Fibroblast of the aortic adventitia (primary cell): Measurements from ENCODE around the gene NCK2. TPM values are rescaled to one million over a fixed set of nuclear protein-coding genes. Genes with fewer than 3 reads are reported as not detected.

Experiments
- DNase-seq: peaks from one replicate; pipeline ENCODE4 v3.0.0-alpha.2; 2010; ENCODE audit warnings: low read depth
- H3K4me3 ChIP-seq: 2 replicates; pipeline ENCODE4 v1.5.1; 2011; ENCODE audit warnings: low read depth, mild to moderate bottlenecking, control low read depth, low read length, moderate library complexity
- total RNA-seq: library from RNA; depleted of rRNA; stranded (reverse); fragments of >200 nt; gene quantifications from 2 replicates; pipeline ENCODE4 v1.2.3, GENCODE V29; 2012; ENCODE audit warnings: low replicate concordance
- TF ChIP-seq, protein P1 (sequence below): IDR thresholded peaks from 2 replicates; pipeline ENCODE4 v1.5.1; 2011; ENCODE audit warnings: mild to moderate bottlenecking, low read length, control low read depth, inconsistent platforms; ENCODE audit not compliant: insufficient read depth

The NCK2 gene
- total RNA-seq, 1 donor: 9.4 TPM

DNA sequence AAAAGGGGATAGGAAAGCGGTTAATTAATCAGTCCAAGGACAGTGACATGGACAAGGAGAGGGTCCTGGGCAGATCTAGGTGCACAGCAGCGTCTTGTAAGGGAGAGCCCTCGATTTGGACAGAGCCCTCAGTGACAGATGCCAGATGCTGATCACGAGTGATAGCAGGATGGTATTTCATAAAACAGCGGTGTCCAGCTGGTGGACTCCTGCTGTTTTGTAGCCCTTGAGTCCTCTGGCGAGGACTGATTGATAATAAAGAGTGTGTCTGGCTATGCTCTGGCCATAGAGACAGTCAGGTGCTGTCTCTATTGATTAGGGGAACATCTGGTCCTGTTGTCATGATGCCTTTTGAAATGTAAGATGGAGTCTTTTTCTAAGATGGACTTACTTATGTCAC lies 180.7 kb downstream of the NCK2 start:
- TF ChIP-seq, protein P1, sequence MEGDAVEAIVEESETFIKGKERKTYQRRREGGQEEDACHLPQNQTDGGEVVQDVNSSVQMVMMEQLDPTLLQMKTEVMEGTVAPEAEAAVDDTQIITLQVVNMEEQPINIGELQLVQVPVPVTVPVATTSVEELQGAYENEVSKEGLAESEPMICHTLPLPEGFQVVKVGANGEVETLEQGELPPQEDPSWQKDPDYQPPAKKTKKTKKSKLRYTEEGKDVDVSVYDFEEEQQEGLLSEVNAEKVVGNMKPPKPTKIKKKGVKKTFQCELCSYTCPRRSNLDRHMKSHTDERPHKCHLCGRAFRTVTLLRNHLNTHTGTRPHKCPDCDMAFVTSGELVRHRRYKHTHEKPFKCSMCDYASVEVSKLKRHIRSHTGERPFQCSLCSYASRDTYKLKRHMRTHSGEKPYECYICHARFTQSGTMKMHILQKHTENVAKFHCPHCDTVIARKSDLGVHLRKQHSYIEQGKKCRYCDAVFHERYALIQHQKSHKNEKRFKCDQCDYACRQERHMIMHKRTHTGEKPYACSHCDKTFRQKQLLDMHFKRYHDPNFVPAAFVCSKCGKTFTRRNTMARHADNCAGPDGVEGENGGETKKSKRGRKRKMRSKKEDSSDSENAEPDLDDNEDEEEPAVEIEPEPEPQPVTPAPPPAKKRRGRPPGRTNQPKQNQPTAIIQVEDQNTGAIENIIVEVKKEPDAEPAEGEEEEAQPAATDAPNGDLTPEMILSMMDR: no peak
- no peak for DNase-seq
- no peak overlapping the region for H3K4me3 ChIP-seq

DNA sequence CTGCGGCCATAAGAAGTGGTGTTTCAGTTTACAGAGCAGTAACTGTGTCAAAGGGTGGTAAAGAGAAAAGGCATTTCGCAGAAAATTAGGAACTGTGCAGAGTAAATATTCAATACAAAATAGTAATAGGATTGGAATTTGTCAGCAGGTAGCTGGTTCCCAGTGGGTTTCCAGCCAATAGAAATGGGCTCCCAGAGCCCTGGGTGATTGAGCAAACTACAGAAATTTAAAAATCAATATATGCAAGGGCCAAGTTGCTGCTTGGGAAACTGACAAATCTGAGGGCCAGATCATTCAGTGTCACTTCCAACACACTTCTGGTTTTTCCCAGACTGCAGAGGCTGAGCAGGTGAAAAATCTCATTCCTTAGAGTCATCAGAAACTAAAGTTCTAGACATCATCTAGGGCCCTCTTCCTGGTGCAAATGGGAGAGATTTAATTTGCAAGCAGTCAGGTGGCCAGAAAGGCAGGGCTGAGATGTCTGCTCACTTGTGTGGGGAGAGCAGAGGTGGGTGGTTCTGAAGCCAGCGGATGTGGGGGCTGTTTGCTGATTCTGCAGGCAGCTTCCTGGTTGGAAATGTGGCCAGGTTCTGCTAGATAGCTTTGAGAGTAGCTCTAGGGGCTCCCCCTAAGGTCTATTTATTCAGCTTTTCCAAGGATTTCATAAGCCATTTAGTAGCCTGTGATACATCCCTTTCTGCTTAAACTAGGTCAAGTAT lies 182.4 kb downstream of the NCK2 start:
- TF ChIP-seq, protein P1: no peak
- no peak for DNase-seq
- H3K4me3 ChIP-seq: no peak overlapping the region

DNA sequence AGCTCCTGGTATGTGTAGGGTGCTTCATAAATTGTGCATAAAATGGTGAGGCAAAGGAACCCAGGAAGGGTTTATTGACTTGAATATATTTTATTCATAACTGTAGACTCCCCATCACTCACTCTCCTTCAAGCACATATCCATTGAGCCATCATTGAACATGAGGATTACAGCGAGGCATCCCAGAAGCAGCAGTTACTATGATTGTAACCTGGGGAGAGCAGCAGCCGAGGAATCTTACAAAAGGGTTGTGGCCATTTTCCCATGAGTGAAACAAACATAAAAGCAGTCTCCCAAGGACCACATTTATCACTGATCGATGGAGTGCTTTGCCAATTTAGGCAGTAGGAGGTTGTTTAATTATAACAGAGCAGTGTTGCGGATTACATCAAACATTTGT lies 183.4 kb downstream of the NCK2 start:
- no peak overlapping the region for H3K4me3 ChIP-seq
- TF ChIP-seq, protein P1: no peak

DNA sequence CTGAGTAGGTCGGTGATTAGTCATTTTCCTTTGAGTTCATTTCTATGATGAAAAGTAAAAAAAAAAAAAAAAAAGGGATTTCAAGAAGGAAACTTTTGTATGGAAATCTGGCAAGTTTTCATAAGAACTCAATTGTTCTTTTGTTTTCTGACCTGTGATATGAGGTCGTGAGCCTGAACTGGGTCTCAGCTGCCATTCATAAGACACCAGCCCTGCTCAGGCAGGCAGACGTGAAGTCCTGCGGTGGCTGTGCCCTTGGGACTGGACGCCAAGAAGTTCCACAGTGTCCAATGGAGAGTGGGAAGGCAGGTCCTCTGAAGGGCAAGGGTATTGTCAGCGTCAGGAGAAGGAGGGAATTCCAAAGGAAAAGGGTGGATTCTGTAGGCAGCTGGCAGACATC lies 183.9 kb downstream of the NCK2 start:
- no peak for DNase-seq
- no peak overlapping the region for H3K4me3 ChIP-seq
- TF ChIP-seq, protein P1: no peak

More for the DNA sequence above, 183.4 kb downstream of the NCK2 start:
- no peak for DNase-seq

DNA sequence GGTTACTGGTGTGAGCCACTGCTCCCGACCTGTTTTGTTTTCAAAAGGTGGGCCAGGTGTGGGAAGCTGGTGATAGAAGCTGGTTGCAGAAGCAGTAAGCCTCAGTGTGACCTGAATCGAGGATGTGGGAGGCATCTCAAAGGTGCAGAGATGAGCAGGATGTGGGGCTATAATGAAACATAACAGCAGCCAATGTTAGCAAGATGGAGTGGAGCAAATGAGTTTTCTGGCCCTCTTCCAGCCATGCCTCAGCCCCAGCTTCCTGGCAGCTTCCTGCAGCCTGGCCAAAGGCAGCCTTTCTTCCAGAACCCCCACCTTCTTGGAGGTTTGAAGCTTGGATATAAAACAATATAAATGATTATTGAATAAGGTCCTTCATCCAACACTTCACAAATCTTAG lies 184.8 kb downstream of the NCK2 start:
- no peak for DNase-seq
- TF ChIP-seq, protein P1: no peak
- H3K4me3 ChIP-seq: no peak overlapping the region

DNA sequence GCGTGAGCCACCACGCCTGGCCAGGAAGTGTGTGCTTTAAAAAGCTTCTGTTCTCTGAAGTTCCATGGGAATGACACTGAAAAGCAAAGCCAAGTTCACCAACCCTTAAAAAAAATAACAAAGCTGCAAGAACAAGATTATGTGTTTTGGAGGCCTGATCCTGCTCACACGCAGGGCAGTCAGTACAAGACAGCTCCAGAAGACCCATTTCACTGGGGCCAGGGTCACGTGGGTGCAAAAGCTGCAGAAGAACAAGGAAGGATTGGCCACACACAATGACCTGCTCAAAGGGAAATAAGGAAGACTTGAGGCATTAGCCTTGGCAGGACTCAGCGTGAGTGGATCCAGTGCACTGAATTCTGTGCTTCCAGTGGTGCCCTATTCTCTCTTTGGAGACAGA lies 187.9 kb downstream of the NCK2 start:
- no peak for DNase-seq
- H3K4me3 ChIP-seq: no peak overlapping the region
- TF ChIP-seq, protein P1: no peak

DNA sequence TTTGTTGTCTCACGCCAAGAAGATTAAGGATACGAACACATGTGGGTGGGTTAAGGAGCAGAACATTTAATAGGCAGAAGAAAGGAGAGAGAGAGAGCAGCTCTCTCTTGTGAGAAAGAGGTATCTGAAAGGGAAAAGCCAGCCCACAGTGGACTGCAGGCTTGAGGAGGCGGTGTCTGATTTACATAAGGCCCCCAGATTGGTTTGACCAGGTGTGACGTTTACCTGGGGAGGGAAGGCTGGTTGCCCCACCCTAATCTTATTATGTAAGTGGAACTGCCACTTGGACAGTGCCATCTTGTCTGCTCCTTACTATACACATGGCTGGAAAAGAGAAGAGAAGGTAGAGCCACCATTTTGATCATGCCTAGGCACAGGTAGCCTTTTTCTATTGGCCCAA lies 189.2 kb downstream of the NCK2 start:
- no peak for DNase-seq
- TF ChIP-seq, protein P1: no peak
- H3K4me3 ChIP-seq: no peak overlapping the region
